AG09319 (cell line): ENCODE data around the gene YARS1.

ENCODE experiments used
- DNase-seq: peaks from one replicate; pipeline ENCODE4 v3.0.0-alpha.2; 2010; ENCODE audit warnings: low read depth; ENCODE audit errors: extremely low read depth
- CTCF ChIP-seq: IDR thresholded peaks from 2 replicates; pipeline ENCODE4 v1.5.1; 2011; ENCODE audit warnings: low read depth, mild to moderate bottlenecking, inconsistent platforms, low read length, moderate library complexity

The YARS1 gene

DNA sequence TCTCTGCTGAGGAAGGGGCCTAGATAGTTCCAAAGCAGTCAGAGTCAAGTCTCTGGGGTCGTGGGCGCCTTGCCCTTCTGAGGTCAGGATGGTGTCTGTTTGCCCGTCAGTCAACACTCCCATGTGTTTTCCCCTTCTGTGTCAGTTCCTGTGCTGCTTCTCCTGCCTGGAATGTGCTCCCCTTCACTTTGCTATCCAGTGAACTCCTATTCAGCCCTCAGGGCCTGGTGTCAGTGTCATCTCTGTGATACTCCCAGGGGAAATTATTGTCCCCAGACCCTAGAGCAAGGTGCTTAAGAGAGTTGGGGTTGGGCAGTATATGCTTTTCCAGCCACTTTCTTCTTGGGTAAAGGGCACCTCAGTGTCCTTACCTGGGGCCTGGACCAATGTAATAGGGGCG, 68.8 kb downstream of the YARS1 start:
- no peak for TF ChIP-seq CTCF
- no peak for DNase-seq

DNA sequence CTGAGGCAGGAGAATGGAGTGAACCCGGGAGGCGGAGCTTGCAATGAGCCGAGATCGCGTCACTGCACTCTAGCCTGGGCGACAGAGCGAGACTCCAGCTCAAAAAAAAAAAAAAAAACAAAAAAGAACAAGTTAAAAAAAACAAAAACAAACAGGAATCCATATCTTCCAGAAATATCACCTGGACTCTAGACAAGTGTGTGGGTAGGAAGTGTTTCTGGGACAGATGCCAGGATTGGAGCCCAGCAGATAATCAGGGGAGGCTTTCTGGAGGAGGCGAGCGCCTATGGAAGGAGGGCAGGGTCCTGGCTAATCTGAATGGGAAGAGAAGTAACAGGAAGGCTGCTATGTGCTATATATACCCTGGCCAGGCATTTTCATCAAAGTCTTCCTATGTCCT, 71.0 kb downstream of the YARS1 start:
- TF ChIP-seq CTCF = no peak
- DNase-seq = no peak

GRCh38 chr1:32744071-32744425, 73.1 kb downstream of the YARS1 start:
- DNase-seq = no peak
- TF ChIP-seq CTCF = no peak

GRCh38 chr1:32743380-32744070, 73.6 kb downstream of the YARS1 start:
- DNase-seq = no peak
- TF ChIP-seq CTCF = no peak

DNA sequence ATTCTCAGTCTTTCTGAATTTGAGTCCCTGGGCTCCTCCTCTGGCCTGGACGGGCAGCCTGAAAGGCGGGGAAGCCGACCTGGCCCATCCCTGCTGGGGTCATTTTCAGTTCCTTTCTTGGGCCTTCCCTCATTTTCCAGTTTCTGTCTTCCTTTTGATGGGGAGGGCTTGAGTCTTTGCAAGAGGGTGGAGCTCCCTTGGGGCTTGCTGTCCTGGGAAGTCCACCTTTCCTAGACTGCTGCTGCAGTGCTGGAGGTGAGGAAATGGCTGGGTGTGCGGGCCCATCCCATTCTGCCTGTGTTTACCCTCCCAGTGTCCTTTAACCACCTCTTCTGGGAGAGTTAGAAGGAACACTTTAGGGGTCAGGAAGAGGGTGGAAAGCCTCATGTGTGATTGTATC, 74.2 kb downstream of the YARS1 start:
- no peak for TF ChIP-seq CTCF
- DNase-seq = no peak

DNA sequence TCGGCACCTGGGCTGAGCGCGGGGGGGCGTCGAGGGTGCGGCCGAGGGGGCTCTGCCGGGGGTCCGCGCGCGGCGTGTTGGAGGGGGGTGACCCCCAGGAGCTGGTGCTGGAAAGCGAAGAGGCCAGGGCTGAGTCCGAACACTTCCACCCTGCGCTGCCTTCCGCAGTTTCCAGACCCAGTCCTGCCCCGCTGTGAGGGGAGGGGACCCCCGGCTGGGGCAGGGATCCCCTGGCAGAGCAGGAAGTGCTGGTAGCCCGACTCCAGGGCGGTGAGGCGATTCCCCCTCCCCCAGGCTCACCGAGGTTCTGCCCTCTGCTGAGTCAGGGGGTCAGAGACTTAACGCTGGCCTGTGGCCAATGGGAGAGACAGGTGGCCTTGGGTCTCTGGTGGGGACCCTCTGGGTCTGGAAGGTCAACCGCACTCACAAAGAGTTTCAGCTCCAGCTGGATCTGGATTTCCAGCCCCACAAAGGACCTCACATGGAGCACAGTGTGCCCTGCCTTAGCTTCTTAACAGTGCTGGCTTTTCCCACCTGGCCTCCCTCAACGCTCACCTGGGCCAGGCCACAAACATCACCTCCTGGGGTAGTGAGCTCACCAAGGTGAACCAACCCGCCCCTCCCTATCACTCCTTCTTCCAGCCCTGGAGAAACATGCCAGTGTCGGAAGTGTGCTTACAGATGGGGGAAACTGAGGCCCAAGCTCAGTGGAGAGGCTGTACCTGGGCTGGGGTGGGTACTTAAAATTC, 74.8 kb downstream of the YARS1 start:
- no peak for TF ChIP-seq CTCF
- no peak for DNase-seq

- DNase-seq = no peak
- peak; percentile 45 for TF ChIP-seq CTCF
Measured at GRCh38 chr1:32741413-32742198, 75.6 kb downstream of the YARS1 start.
